ENCODE data around the gene CDPF1.

CDPF1 gene

GRCh38 chr22:46256358-46256958 is 6.4 kb upstream of the CDPF1 start:
- no peak for DNase-seq

- DNase-seq, result no peak
Measured at GRCh38 chr22:46251816-46252380, 1.8 kb upstream of the CDPF1 start.

GRCh38 chr22:46251266-46251665 is 1.2 kb upstream of the CDPF1 start:
- DNase-seq, result no peak

GRCh38 chr22:46250783-46251125 is 661 bp upstream of the CDPF1 start:
- no peak for DNase-seq

- DNase-seq, result no peak
Measured at GRCh38 chr22:46247443-46247975, 2.6 kb downstream of the CDPF1 start.

GRCh38 chr22:46246178-46246577 is 3.9 kb downstream of the CDPF1 start:
- DNase-seq, result no peak

- DNase-seq, result no peak
Measured at GRCh38 chr22:46245511-46245910, 4.6 kb downstream of the CDPF1 start.

GRCh38 chr22:46244771-46245170 is 5.3 kb downstream of the CDPF1 start:
- no peak for DNase-seq

GRCh38 chr22:46242076-46242475 is 8.0 kb downstream of the CDPF1 start:
- DNase-seq, result no peak

GRCh38 chr22:46241396-46242007 is 8.6 kb downstream of the CDPF1 start:
- no peak for DNase-seq

GRCh38 chr22:46240907-46241306 is 9.2 kb downstream of the CDPF1 start:
- DNase-seq, result no peak

- no peak for DNase-seq
Measured at GRCh38 chr22:46240506-46240905, 9.6 kb downstream of the CDPF1 start.

- no peak for DNase-seq
Measured at GRCh38 chr22:46240073-46240472, 10.0 kb downstream of the CDPF1 start.

- DNase-seq, result no peak
Measured at GRCh38 chr22:46239261-46240048, 10.6 kb downstream of the CDPF1 start.

- DNase-seq, result no peak
Measured at GRCh38 chr22:46238541-46238940, 11.6 kb downstream of the CDPF1 start.

GRCh38 chr22:46237453-46238124 is 12.5 kb downstream of the CDPF1 start:
- no peak for DNase-seq

- no peak for DNase-seq
Measured at GRCh38 chr22:46234969-46235368, 15.1 kb downstream of the CDPF1 start.

- no peak for DNase-seq
Measured at GRCh38 chr22:46233231-46233630, 16.9 kb downstream of the CDPF1 start.

GRCh38 chr22:46230262-46230901 is 19.7 kb downstream of the CDPF1 start:
- no peak for DNase-seq

GRCh38 chr22:46229701-46230100 is 20.4 kb downstream of the CDPF1 start:
- no peak for DNase-seq

- no peak for DNase-seq
Measured at GRCh38 chr22:46226577-46226976, 23.5 kb downstream of the CDPF1 start.

GRCh38 chr22:46225631-46226030 is 24.5 kb downstream of the CDPF1 start:
- DNase-seq, result no peak

- no peak for DNase-seq
Measured at GRCh38 chr22:46224898-46225290, 25.2 kb downstream of the CDPF1 start.
